ENCODE results near the gene USH2A. TPM values are rescaled to one million over a fixed set of nuclear protein-coding genes. Genes with fewer than 3 reads are reported as not detected.

Gene USH2A
- total RNA-seq, 1 donor from 2014 or later = not detected

DNA sequence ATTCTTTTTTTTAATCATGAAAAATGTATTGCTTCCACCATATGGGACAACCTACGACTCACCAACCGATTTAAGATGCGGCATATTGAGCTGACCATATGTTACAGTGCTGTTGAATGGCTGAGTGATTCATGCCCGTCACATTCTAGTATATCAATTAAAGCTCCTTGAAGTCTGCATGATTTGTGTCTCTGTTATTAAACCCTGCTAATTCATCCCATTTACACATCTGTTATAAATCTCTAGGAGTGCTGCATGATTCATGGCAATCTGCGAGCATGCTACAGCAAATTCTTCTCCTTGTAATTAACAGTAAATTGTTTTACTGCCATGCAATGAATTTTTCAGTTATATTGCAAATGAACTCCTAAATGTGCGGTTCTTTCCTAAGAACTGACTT is 239.8 kb downstream of the USH2A start:
- TF ChIP-seq, protein P1, sequence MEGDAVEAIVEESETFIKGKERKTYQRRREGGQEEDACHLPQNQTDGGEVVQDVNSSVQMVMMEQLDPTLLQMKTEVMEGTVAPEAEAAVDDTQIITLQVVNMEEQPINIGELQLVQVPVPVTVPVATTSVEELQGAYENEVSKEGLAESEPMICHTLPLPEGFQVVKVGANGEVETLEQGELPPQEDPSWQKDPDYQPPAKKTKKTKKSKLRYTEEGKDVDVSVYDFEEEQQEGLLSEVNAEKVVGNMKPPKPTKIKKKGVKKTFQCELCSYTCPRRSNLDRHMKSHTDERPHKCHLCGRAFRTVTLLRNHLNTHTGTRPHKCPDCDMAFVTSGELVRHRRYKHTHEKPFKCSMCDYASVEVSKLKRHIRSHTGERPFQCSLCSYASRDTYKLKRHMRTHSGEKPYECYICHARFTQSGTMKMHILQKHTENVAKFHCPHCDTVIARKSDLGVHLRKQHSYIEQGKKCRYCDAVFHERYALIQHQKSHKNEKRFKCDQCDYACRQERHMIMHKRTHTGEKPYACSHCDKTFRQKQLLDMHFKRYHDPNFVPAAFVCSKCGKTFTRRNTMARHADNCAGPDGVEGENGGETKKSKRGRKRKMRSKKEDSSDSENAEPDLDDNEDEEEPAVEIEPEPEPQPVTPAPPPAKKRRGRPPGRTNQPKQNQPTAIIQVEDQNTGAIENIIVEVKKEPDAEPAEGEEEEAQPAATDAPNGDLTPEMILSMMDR (IDR thresholded peaks at IDR 0.05; ENCODE audit: insufficient read depth, low read length, poor library complexity, severe bottlenecking) = no peak
- Histone ChIP-seq H3K27me3 (ENCODE audit: control insufficient read depth, insufficient read depth, low read length) (no peaks in the 10 kb centered on the region), H3K36me3 (ENCODE audit: control insufficient read depth, insufficient read depth, low read length) (no peaks in the 10 kb centered on the region), H3K4me3 (ENCODE audit: low read depth, low read length) (no peak overlapping the region)
- DNase-seq (ENCODE audit: low read depth) = no peak

DNA sequence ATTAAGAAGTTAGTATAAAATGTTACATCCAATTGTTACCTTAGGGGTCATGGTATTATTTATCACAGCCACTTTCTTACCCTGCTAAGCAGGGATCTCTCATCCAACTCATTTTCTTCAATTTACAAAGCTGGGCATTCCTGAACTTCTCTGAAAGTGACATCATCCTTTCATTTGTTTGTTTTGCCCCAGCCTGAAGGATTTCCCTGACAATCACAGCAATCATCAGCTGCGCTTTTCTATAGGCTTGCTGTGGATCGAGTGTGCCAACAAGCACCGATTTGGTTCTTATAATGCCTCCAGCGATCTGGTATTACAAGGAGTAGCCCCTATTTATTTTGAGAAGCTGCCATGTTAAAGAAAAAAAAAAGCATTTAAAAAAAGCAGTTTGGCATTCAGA is 240.2 kb downstream of the USH2A start:
- no peaks in the 10 kb centered on the region for H3K36me3 ChIP-seq (ENCODE audit: control insufficient read depth, insufficient read depth, low read length)
- H3K4me3 ChIP-seq (ENCODE audit: low read depth, low read length) = no peak overlapping the region
- no peaks in the 10 kb centered on the region for H3K27me3 ChIP-seq (ENCODE audit: control insufficient read depth, insufficient read depth, low read length)
- DNase-seq (ENCODE audit: low read depth) = peak; percentile 60
- TF ChIP-seq, protein P1 (IDR thresholded peaks at IDR 0.05; ENCODE audit: insufficient read depth, low read length, poor library complexity, severe bottlenecking) = no peak

DNA sequence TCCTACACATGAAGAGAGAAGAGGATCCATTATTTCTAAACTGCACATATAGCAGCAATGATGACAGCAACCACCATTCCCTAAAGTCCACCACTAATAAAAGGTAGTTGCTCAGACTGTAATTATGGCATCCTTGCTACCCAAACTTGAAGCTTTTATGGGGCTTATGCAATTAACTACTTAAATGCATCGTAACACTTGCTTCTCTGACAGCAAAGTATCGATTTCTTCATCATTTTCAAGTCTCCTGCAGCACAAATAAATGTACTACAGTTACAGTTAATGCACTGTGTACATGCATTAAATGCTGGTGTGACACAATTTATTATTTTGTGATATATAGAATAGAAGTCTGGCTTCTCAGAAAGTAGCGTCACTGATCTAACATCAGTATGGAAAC is 241.7 kb downstream of the USH2A start:
- H3K27me3 ChIP-seq (ENCODE audit: control insufficient read depth, insufficient read depth, low read length) = no peaks in the 10 kb centered on the region
- no peak for DNase-seq (ENCODE audit: low read depth)
- TF ChIP-seq, protein P1 (IDR thresholded peaks at IDR 0.05; ENCODE audit: insufficient read depth, low read length, poor library complexity, severe bottlenecking) = no peak

DNA sequence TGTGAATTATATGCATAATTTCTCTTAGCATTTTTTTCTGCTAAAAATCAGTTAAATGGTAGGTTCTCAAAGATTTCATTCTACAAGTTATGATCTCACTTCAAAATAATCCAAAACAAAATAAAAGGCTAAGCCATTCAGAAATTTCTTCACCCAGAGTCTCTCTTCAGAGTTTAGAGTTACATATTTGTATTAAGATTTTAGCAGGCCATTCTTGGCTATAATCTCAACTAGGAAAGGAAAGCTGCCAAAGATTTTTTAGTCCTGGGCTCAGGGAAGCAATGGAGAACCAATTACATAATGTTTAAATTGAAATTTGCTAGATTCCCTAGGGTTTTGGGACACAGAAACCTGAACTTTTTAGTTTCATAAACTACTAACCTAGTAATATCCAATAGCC is 245.0 kb downstream of the USH2A start:
- no peak for DNase-seq (ENCODE audit: low read depth)
- TF ChIP-seq, protein P1 (IDR thresholded peaks at IDR 0.05; ENCODE audit: insufficient read depth, low read length, poor library complexity, severe bottlenecking) = no peak
- H3K27me3 ChIP-seq (ENCODE audit: control insufficient read depth, insufficient read depth, low read length) = no peaks in the 10 kb centered on the region

More for the DNA sequence above, 241.7 kb downstream of the USH2A start:
- Histone ChIP-seq H3K4me3 (ENCODE audit: low read depth, low read length) (no peak overlapping the region), H3K36me3 (ENCODE audit: control insufficient read depth, insufficient read depth, low read length) (no peaks in the 10 kb centered on the region)

DNA sequence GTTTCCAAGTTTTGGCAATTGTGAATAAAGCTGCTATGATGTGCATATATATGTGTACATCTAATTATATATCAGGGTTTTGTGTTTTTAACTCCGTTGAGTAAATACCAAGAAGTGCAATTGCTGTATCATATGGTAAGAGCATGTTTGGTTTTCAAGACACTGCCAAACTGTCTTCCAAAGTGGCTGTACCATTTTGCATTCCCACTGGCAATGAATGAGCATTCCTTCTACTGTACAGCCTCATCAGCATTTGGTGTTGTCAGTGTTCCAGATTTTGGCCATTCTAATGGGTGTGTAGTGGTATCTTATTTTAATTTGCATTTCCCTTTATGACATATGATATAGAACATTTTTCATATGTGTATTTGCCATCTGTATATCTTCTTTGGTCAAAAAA is 246.3 kb downstream of the USH2A start:
- no peaks in the 10 kb centered on the region for H3K36me3 ChIP-seq (ENCODE audit: control insufficient read depth, insufficient read depth, low read length)
- H3K27me3 ChIP-seq (ENCODE audit: control insufficient read depth, insufficient read depth, low read length) = no peaks in the 10 kb centered on the region
- TF ChIP-seq, protein P1 (IDR thresholded peaks at IDR 0.05; ENCODE audit: insufficient read depth, low read length, poor library complexity, severe bottlenecking) = no peak
- no peak overlapping the region for H3K4me3 ChIP-seq (ENCODE audit: low read depth, low read length)
- DNase-seq (ENCODE audit: low read depth) = no peak

More for the DNA sequence above, 245.0 kb downstream of the USH2A start:
- no peaks in the 10 kb centered on the region for H3K36me3 ChIP-seq (ENCODE audit: control insufficient read depth, insufficient read depth, low read length)
- H3K4me3 ChIP-seq (ENCODE audit: low read depth, low read length) = no peak overlapping the region

GRCh38 chr1:216175714-216176113 is 247.5 kb downstream of the USH2A start:
- TF ChIP-seq, protein P1 (IDR thresholded peaks at IDR 0.05; ENCODE audit: insufficient read depth, low read length, poor library complexity, severe bottlenecking) = no peak
- H3K4me3 ChIP-seq (ENCODE audit: low read depth, low read length) = no peak overlapping the region
- no peaks in the 10 kb centered on the region for H3K36me3 ChIP-seq (ENCODE audit: control insufficient read depth, insufficient read depth, low read length)
- no peak for DNase-seq (ENCODE audit: low read depth)
- H3K27me3 ChIP-seq (ENCODE audit: control insufficient read depth, insufficient read depth, low read length) = no peaks in the 10 kb centered on the region
